Neural crest cell (in vitro differentiated cells): ENCODE results near the gene SMIM38. TPM values are rescaled to one million over a fixed set of nuclear protein-coding genes. Genes with fewer than 3 reads are reported as not detected.

Source experiments
- DNase-seq: peaks from one replicate; pipeline ENCODE4 v3.0.0; 2021; ENCODE audit warnings: low read depth, mixed read lengths, low spot score
- H3K27ac Mint-ChIP-seq: one replicate; pipeline ENCODE4 v1.8.0; 2021; ENCODE audit warnings: mild to moderate bottlenecking, mixed read lengths; ENCODE audit not compliant: unreplicated experiment
- H3K27me3 Mint-ChIP-seq: 2 replicates; pipeline ENCODE4 v1.8.0; 2021; ENCODE audit warnings: low read depth, mild to moderate bottlenecking, mixed read lengths
- H3K36me3 Mint-ChIP-seq: 2 replicates; pipeline ENCODE4 v1.8.0; 2021; ENCODE audit warnings: low read depth, mild to moderate bottlenecking, mixed read lengths
- H3K4me1 Mint-ChIP-seq: 2 replicates; pipeline ENCODE4 v1.8.0; 2021; ENCODE audit warnings: mixed read lengths
- H3K4me3 Mint-ChIP-seq: one replicate; pipeline ENCODE4 v1.8.0; 2021; ENCODE audit warnings: mild to moderate bottlenecking, mixed read lengths
- H3K9me3 Mint-ChIP-seq: 2 replicates; pipeline ENCODE4 v1.8.0; 2021; ENCODE audit warnings: mixed read lengths
- total RNA-seq: library from RNA; stranded (reverse); gene quantifications from 2 replicates; pipeline ENCODE4 v1.2.1, GENCODE V29; 2021
- TF ChIP-seq, protein P1 (sequence below): fragments of 200-600 bp; sonication (generic); conservative IDR thresholded peaks from 2 replicates; pipeline ENCODE4 v1.5.0; 2021; ENCODE audit warnings: antibody characterized with exemption, mild to moderate bottlenecking

The SMIM38 gene
- total RNA-seq, 1 donor from 2014 or later: 1.4 TPM

DNA sequence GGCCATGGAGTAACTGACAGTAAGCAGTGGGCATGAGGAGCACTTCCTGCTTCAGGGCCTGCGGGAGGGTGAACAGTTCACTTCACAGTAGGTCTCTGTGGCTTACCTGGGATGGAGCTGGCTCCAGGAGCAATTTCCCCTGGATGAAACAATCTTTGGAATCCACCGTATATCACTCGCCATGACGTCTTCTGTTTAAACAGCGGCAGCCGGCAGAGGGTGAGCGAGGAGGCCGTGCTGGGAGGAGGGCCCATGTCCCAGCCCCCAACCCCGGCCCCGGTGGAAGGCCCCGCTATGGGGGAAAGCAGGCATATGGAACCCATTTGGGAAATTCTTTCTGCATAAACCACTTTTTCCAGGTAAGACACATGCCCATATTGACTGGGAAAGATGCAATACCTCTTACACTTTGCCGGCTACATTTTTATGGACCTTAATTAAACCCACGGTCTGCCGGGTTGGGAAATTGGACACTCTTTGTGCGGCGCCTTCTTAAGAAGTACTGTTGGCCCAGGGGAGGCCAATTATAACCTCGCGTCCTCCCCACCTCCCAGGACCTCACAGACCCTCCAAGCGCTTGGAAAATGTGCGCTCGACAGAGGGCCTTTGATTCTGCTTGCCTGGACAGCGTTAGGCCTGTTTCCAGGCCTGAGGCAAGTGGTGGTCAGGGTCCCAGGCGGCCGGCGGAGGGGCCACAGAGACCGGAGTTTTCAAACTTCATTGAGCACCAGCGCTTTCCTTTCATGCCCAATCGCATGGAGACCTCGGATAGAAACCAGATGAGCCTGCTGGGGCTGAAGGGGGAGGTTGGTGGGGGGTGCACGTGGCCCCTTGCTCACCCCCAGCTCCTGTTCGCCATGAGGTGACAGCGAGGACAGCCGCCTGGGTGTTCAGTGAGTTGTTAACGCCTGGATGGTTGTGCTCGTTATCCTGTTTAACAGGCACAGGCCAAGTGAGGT, 40.4 kb downstream of the SMIM38 start:
- DNase-seq: no peak
- TF ChIP-seq, protein P1, sequence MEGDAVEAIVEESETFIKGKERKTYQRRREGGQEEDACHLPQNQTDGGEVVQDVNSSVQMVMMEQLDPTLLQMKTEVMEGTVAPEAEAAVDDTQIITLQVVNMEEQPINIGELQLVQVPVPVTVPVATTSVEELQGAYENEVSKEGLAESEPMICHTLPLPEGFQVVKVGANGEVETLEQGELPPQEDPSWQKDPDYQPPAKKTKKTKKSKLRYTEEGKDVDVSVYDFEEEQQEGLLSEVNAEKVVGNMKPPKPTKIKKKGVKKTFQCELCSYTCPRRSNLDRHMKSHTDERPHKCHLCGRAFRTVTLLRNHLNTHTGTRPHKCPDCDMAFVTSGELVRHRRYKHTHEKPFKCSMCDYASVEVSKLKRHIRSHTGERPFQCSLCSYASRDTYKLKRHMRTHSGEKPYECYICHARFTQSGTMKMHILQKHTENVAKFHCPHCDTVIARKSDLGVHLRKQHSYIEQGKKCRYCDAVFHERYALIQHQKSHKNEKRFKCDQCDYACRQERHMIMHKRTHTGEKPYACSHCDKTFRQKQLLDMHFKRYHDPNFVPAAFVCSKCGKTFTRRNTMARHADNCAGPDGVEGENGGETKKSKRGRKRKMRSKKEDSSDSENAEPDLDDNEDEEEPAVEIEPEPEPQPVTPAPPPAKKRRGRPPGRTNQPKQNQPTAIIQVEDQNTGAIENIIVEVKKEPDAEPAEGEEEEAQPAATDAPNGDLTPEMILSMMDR: no peak
- Mint-ChIP-seq H3K36me3 (peaks cover 12% of the 10 kb centered on the region), H3K27me3 (peaks cover 13% of the 10 kb centered on the region), H3K27ac (no peak overlapping the region), H3K4me3 (no peak overlapping the region), H3K9me3 (peaks cover 17% of the 10 kb centered on the region), H3K4me1 (peaks cover 32% of the 10 kb centered on the region)

DNA sequence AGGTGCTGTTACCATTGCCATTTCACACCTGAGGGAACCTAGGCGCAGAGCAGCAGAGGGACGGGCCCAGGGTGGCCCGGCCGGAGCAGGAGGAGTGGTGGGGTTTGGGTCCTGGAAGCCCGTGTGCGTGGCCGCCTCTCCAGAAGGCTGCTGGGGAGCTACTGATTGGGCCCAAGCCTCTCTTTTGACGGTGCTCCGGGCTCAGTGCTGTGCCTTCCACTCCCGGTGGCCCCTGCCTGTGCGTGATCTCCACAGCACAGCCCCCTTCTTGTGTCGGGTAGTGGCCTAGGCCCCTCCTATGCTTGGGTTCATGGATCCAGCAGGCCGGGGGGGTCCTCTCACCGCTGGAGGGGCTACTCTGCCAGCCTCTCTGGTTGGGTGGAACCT, 41.0 kb downstream of the SMIM38 start:
- TF ChIP-seq, protein P1: no peak
- no peak overlapping the region for H3K27ac Mint-ChIP-seq
- peaks cover 17% of the 10 kb centered on the region for H3K9me3 Mint-ChIP-seq
- no peak for DNase-seq
- H3K27me3 Mint-ChIP-seq: peaks cover 19% of the 10 kb centered on the region
- peaks cover 12% of the 10 kb centered on the region for H3K36me3 Mint-ChIP-seq
- peaks cover 38% of the 10 kb centered on the region for H3K4me1 Mint-ChIP-seq
- no peak overlapping the region for H3K4me3 Mint-ChIP-seq

DNA sequence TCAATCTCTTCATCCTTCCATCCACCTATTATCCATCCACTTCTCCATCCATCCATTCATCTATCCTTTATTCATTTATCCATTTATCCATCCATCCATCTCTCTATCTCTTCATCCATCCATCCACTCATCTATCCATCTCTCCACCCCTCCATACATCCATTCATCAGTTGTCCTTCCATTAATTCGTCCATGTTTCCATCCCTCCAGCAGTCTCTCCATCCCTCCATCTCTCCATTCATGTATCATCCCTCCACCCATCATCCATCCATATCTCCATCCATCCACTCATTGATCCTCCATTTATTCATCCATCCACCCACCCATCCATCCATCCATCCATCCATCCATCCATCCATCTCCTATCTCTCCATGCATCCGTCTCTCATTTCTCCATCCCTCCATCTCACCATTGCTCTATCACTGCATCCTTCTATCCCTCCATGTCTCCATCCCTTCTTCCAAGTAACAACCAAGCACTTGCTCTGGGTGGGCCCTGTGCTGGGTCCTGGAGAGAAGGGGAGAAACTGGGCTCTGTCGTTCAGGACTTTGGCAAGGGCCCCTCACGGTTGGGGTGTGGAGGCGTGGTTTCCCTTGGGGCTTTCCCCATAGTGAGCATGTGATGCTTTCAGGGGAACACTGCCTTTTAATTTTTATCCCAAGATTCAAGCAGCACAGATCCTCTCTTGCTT, 43.3 kb downstream of the SMIM38 start:
- no peak overlapping the region for H3K27ac Mint-ChIP-seq
- peaks cover 19% of the 10 kb centered on the region for H3K27me3 Mint-ChIP-seq
- peaks cover 28% of the 10 kb centered on the region for H3K4me1 Mint-ChIP-seq
- no peak overlapping the region for H3K4me3 Mint-ChIP-seq
- peaks cover 12% of the 10 kb centered on the region for H3K36me3 Mint-ChIP-seq
- H3K9me3 Mint-ChIP-seq: peaks cover 17% of the 10 kb centered on the region
- TF ChIP-seq, protein P1: no peak
- no peak for DNase-seq

DNA sequence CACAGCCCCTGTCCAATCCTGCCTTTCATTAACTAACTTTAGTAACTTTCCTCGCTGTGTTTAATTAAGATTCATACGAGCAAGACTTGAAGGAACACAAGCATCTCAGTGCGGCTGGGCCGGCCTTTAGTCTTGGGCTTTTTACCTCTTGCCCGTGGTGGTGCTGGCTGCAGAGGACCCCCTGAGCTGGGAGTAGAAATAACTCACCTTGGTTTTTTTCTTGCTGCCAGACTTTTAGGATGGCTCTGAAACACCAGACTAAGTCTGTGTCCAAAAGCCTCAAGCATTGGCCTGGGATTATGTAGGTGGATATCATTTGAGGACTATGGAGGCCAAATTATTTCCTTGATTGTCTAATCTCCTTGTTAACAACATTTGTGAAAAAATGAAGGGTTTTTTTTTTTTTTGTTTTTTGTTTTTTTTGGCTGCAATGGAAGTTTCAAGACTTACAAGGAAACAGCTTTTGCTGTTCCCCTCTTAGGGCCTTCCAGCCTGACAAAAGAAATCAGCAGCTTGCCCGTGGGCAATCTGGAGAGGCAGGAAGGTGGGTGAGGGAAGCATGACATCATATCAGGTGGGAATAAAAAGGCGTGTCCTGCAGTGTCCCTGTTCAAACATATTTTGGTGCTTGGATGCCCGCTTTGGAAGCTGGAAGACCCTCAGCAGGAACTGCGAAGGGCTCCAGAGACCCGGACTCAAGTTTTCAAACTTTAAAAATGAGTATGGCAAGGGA, 44.0 kb downstream of the SMIM38 start:
- Mint-ChIP-seq H3K36me3 (peaks cover 6% of the 10 kb centered on the region), H3K27ac (no peak overlapping the region), H3K9me3 (peaks cover 11% of the 10 kb centered on the region), H3K4me3 (peak overlapping the region; percentile 34), H3K4me1 (peaks cover 27% of the 10 kb centered on the region), H3K27me3 (peaks cover 19% of the 10 kb centered on the region)
- no peak for DNase-seq
- TF ChIP-seq, protein P1: no peak

DNA sequence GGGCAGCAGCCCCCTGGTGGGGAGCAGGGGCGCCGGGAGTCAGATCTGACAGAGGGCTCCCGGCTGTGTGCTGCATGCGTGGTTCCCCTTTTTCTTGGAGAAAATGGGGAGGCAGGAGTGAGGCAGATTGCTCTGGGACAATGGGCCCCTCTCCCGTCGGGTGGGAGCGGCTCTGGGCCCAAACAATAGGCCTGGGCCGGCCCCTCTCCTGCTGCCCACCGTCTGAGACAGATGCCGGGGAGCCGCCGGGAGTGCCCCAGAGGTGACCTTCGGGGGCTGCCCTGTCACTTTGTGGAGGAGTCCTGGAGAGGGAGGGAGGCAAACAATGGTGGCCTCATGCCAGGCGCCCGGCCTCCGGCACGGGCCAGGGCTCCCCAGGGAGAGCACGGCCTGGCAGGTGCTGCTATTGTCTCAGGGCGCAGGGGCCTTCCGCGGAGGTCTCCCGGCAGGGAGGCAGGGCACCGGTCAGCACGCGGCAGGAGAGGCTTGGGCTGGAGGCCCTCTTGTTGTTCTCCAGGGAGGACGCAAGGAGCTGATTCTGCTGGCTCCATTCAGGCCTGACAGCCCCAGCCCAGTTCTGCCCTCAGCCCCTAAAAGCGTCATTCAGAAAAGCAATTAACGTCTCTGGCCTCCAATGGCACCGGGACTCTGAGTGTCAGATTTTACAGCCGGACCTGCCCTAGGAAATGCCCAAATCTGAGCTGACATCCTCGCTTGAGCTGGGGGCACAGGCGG, 44.8 kb downstream of the SMIM38 start:
- no peak for DNase-seq
- TF ChIP-seq, protein P1: no peak
- Mint-ChIP-seq H3K4me3 (no peak overlapping the region), H3K27me3 (peaks cover 19% of the 10 kb centered on the region), H3K36me3 (peaks cover 3% of the 10 kb centered on the region), H3K9me3 (peaks cover 6% of the 10 kb centered on the region), H3K4me1 (peaks cover 28% of the 10 kb centered on the region), H3K27ac (no peak overlapping the region)
